Neural cell (in vitro differentiated cells): Measurements from ENCODE around the gene QRICH1. TPM values are rescaled to one million over a fixed set of nuclear protein-coding genes. Genes with fewer than 3 reads are reported as not detected.

Experiments used
- H2AFZ ChIP-seq: fragments of 200-600, 300-800 bp; sonication (generic), shearing (Covaris generic); 2 replicates; pipeline ENCODE4 v1.6.0; 2014; ENCODE audit warnings: low read depth, mild to moderate bottlenecking, antibody characterized with exemption, low read length, moderate library complexity
- H3F3A ChIP-seq: fragments of 200-600 bp; shearing (Covaris generic); 2 replicates; pipeline ENCODE4 v1.6.1; 2016; ENCODE audit warnings: mild to moderate bottlenecking, moderate library complexity, mixed read lengths, antibody characterized with exemption, low read length; ENCODE audit not compliant: insufficient read depth, poor library complexity, severe bottlenecking
- H3K27ac ChIP-seq: fragments of 200-600, 300-800 bp; sonication (generic), shearing (Covaris generic); 2 replicates; pipeline ENCODE4 v1.5.1; 2014; ENCODE audit warnings: mild to moderate bottlenecking, low read length, moderate library complexity
- H3K27me3 ChIP-seq: fragments of 300-800, 200-600 bp; sonication (generic), shearing (Covaris generic); 2 replicates; pipeline ENCODE4 v1.6.0; 2014; ENCODE audit warnings: mild to moderate bottlenecking, low read depth, low read length, moderate library complexity; ENCODE audit not compliant: insufficient read depth
- H3K36me3 ChIP-seq: fragments of 300-800, 200-600 bp; sonication (generic), shearing (Covaris generic); 2 replicates; pipeline ENCODE4 v1.5.1; 2014; ENCODE audit warnings: mild to moderate bottlenecking, antibody characterized with exemption, low read length, moderate library complexity; ENCODE audit not compliant: insufficient read depth
- H3K4me2 ChIP-seq: fragments of 300-800, 200-600 bp; sonication (generic), shearing (Covaris generic); 2 replicates; pipeline ENCODE4 v1.6.0; 2014; ENCODE audit warnings: mild to moderate bottlenecking, low read length
- H3K4me3 ChIP-seq: fragments of 300-800, 200-600 bp; sonication (generic), shearing (Covaris generic); 2 replicates; pipeline ENCODE4 v1.5.1; 2014; ENCODE audit warnings: mild to moderate bottlenecking, low read length, moderate library complexity
- H3K79me2 ChIP-seq: fragments of 200-600 bp; shearing (Covaris generic); replicated peaks from 2 replicates; pipeline ENCODE4 v1.6.0; 2014; ENCODE audit warnings: mild to moderate bottlenecking, low read length, moderate library complexity; ENCODE audit not compliant: insufficient read depth
- H3K9ac ChIP-seq: fragments of 300-800, 200-600 bp; sonication (generic), shearing (Covaris generic); 2 replicates; pipeline ENCODE4 v1.6.1; 2016; ENCODE audit warnings: mild to moderate bottlenecking, low read length, mixed read lengths
- H3K9me2 ChIP-seq: fragments of 200-600 bp; shearing (Covaris generic); 2 replicates; pipeline ENCODE4 v1.6.1; 2016; ENCODE audit warnings: mild to moderate bottlenecking, low read length, mixed read lengths; ENCODE audit not compliant: insufficient read depth
- H3K9me3 ChIP-seq: fragments of 200-600, 300-800 bp; sonication (generic), shearing (Covaris generic); 2 replicates; pipeline ENCODE4 v1.6.1; 2016; ENCODE audit warnings: mild to moderate bottlenecking, mixed run types, low read length, moderate library complexity, mixed read lengths
- H4K20me1 ChIP-seq: fragments of 200-600 bp; shearing (Covaris generic); 2 replicates; pipeline ENCODE4 v1.6.1; 2016; ENCODE audit warnings: mild to moderate bottlenecking, mixed run types; ENCODE audit not compliant: insufficient read depth
- EP300 ChIP-seq: fragments of 450-650 bp; conservative IDR thresholded peaks from 2 replicates; pipeline ENCODE4 v1.6.1; 2014; ENCODE audit warnings: antibody characterized with exemption, mild to moderate bottlenecking, moderate library complexity; ENCODE audit not compliant: poor library complexity, severe bottlenecking
- EZH2 ChIP-seq: fragments of 200-600, 300-800 bp; shearing (Covaris generic), sonication (generic); IDR thresholded peaks from 2 replicates; pipeline ENCODE4 v1.6.1; 2014; ENCODE audit warnings: antibody characterized with exemption, low read length, borderline replicate concordance, mild to moderate bottlenecking; ENCODE audit not compliant: insufficient read depth, poor library complexity, severe bottlenecking
- MXI1 ChIP-seq: fragments of 450-650 bp; conservative IDR thresholded peaks from 2 replicates; pipeline ENCODE4 v1.6.1; 2014; ENCODE audit warnings: antibody characterized with exemption, mild to moderate bottlenecking; ENCODE audit not compliant: poor library complexity, severe bottlenecking
- POLR2AphosphoS5 ChIP-seq: IDR thresholded peaks from 2 replicates; pipeline ENCODE4 v1.6.1; 2012
- RAD21 ChIP-seq: fragments of 450-650 bp; conservative IDR thresholded peaks from 2 replicates; pipeline ENCODE4 v1.6.1; 2014; ENCODE audit warnings: antibody characterized with exemption, mild to moderate bottlenecking, moderate library complexity
- SMC3 ChIP-seq: fragments of 450-650 bp; conservative IDR thresholded peaks from 2 replicates; pipeline ENCODE4 v1.6.1; 2014; ENCODE audit warnings: antibody characterized with exemption, mild to moderate bottlenecking, moderate library complexity; ENCODE audit not compliant: poor library complexity
- TAF1 ChIP-seq: IDR thresholded peaks from 2 replicates; pipeline ENCODE4 v1.6.1; 2012; ENCODE audit warnings: low read depth
- polyA plus RNA-seq: library from polyadenylated mRNA; depleted of rRNA; stranded (reverse); fragments of >200 nt; gene quantifications from 2 replicates; pipeline ENCODE4 v1.2.3, GENCODE V29; 2014
- TF ChIP-seq, protein P1 (sequence below): fragments of 450-650 bp; IDR thresholded peaks from 2 replicates; pipeline ENCODE4 v1.5.1; 2014; ENCODE audit warnings: antibody characterized with exemption, mild to moderate bottlenecking, moderate library complexity; ENCODE audit not compliant: poor library complexity, severe bottlenecking
- TF ChIP-seq, protein P2 (sequence below): IDR thresholded peaks from 2 replicates; pipeline ENCODE4 v1.6.1; 2012; ENCODE audit warnings: borderline replicate concordance

Gene QRICH1
- polyA plus RNA-seq, 1 donor from 2014 or later, result 87.5 TPM

GRCh38 chr3:49007771-49008528, 85.9 kb downstream of the QRICH1 start:
- peak overlapping the region; percentile 95 for H3K27ac ChIP-seq
- peak overlapping the region; percentile 100 for H3K9ac ChIP-seq
- TF ChIP-seq, protein P1, sequence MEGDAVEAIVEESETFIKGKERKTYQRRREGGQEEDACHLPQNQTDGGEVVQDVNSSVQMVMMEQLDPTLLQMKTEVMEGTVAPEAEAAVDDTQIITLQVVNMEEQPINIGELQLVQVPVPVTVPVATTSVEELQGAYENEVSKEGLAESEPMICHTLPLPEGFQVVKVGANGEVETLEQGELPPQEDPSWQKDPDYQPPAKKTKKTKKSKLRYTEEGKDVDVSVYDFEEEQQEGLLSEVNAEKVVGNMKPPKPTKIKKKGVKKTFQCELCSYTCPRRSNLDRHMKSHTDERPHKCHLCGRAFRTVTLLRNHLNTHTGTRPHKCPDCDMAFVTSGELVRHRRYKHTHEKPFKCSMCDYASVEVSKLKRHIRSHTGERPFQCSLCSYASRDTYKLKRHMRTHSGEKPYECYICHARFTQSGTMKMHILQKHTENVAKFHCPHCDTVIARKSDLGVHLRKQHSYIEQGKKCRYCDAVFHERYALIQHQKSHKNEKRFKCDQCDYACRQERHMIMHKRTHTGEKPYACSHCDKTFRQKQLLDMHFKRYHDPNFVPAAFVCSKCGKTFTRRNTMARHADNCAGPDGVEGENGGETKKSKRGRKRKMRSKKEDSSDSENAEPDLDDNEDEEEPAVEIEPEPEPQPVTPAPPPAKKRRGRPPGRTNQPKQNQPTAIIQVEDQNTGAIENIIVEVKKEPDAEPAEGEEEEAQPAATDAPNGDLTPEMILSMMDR, result no peak
- TF ChIP-seq EZH2, result no peak
- no peak for TF ChIP-seq TAF1
- no peak for TF ChIP-seq EP300
- TF ChIP-seq, protein P2, sequence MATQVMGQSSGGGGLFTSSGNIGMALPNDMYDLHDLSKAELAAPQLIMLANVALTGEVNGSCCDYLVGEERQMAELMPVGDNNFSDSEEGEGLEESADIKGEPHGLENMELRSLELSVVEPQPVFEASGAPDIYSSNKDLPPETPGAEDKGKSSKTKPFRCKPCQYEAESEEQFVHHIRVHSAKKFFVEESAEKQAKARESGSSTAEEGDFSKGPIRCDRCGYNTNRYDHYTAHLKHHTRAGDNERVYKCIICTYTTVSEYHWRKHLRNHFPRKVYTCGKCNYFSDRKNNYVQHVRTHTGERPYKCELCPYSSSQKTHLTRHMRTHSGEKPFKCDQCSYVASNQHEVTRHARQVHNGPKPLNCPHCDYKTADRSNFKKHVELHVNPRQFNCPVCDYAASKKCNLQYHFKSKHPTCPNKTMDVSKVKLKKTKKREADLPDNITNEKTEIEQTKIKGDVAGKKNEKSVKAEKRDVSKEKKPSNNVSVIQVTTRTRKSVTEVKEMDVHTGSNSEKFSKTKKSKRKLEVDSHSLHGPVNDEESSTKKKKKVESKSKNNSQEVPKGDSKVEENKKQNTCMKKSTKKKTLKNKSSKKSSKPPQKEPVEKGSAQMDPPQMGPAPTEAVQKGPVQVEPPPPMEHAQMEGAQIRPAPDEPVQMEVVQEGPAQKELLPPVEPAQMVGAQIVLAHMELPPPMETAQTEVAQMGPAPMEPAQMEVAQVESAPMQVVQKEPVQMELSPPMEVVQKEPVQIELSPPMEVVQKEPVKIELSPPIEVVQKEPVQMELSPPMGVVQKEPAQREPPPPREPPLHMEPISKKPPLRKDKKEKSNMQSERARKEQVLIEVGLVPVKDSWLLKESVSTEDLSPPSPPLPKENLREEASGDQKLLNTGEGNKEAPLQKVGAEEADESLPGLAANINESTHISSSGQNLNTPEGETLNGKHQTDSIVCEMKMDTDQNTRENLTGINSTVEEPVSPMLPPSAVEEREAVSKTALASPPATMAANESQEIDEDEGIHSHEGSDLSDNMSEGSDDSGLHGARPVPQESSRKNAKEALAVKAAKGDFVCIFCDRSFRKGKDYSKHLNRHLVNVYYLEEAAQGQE, result no peak
- no peak for TF ChIP-seq POLR2AphosphoS5
- no peak for TF ChIP-seq MXI1
- TF ChIP-seq SMC3, result no peak
- TF ChIP-seq RAD21, result no peak
- peak overlapping the region; percentile 83 for H3K4me2 ChIP-seq
- no peaks in the 10 kb centered on the region for H3K9me2 ChIP-seq
- H3K9me3 ChIP-seq, result no peaks in the 10 kb centered on the region
- H3K79me2 ChIP-seq, result peaks cover 43% of the 10 kb centered on the region
- H4K20me1 ChIP-seq, result peaks cover 4% of the 10 kb centered on the region
- peak overlapping the region; percentile 65 for H2AFZ ChIP-seq
- H3K4me3 ChIP-seq, result peak overlapping the region; percentile 100
- H3K27me3 ChIP-seq, result no peaks in the 10 kb centered on the region
- no peaks in the 10 kb centered on the region for H3F3A ChIP-seq
- no peaks in the 10 kb centered on the region for H3K36me3 ChIP-seq

DNA sequence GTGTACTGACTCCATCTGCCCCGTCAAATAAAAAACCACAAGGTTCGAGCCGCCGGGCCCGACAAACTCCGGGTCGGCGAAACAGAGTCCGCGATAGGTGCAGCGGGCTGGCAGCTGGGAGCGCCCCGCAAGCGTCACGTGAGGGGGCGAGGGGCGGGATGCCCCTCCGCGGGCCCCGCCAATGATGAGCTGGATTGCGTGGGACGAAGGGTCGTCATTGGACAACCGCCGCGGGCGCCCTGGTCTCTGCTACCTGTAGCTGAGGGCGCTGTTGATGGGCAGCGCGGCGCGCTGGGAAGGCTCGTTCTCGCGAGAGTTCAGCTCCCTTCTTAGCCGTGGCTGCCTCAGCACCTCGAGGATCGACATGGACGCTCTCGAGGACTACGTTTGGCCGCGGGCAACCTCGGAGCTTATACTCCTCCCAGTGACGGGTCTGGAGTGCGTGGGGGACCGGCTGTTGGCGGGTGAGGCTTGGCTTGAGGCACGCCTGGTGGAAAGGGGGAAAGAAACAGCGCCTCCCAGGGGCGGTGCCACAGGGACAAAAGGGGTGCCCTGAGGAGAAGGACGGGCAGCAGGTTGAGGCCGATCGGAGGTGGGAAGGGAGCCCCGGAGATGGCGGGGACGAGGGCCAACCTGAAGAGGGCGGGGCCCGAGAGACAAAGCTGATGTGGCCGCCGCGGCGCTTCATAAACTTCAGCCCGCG, 86.7 kb downstream of the QRICH1 start, which contains the start of gene WDR6:
Gene WDR6 (plus strand): TSS at position 324 of the 703 bp plus-strand sequence. CDS start 41 bp downstream, at position 365.
- Histone ChIP-seq H3K27me3 (no peaks in the 10 kb centered on the region), H3K9me3 (no peaks in the 10 kb centered on the region), H3K4me2 (peak within 1 kb of the TSS; percentile 83), H3K9ac (peak within 1 kb of the TSS; percentile 100), H3K4me3 (peak within 1 kb of the TSS; percentile 100), H2AFZ (peak within 1 kb of the TSS; percentile 65), H3K36me3 (no peaks in the 10 kb centered on the region), H3K27ac (peak within 1 kb of the TSS; percentile 95), H3K79me2 (peaks cover 38% of the 10 kb centered on the region), H3F3A (no peaks in the 10 kb centered on the region), H4K20me1 (peaks cover 4% of the 10 kb centered on the region), H3K9me2 (no peaks in the 10 kb centered on the region)
- peak; percentile 53 for TF ChIP-seq RAD21
- TF ChIP-seq POLR2AphosphoS5, result peak; percentile 98
- TF ChIP-seq, protein P1, result peak; percentile 76
- peak; percentile 74 for TF ChIP-seq TAF1
- TF ChIP-seq MXI1, result peak; percentile 85
- TF ChIP-seq EZH2, result no peak
- TF ChIP-seq, protein P2, result peak; percentile 97
- peak; percentile 56 for TF ChIP-seq SMC3
- peak; percentile 61 for TF ChIP-seq EP300
